Panc1 (cell line): ENCODE results near the gene C1RL. TPM values are rescaled to one million over a fixed set of nuclear protein-coding genes. Genes with fewer than 3 reads are reported as not detected.

Experiments used
- ATAC-seq: fragments of 200-7000 bp; cut with Tn5 transposase; 2 replicates; pipeline ENCODE4 v1.9.1; 2020; ENCODE audit warnings: mild to moderate bottlenecking, moderate library complexity
- BruUV-seq: library from RNA; stranded (reverse); fragments of 400-500 nt; replicated peaks from 2 replicates; lab custom pipeline; 2021; lab: Mats Ljungman, UMichigan
- CTCF ChIA-PET: fragments of 300-600 bp; sonication (Branson Sonifier 250); formaldehyde crosslinking; loops from one replicate; lab custom pipeline; 2022; ENCODE audit warnings: antibody characterized with exemption; lab: Charles Lee
- POLR2A ChIA-PET: fragments of 300-600 bp; sonication (Branson Sonifier 250); formaldehyde crosslinking; loops from one replicate; lab custom pipeline; 2022; ENCODE audit warnings: antibody characterized with exemption; lab: Charles Lee
- DNase-seq: peaks from one replicate; pipeline ENCODE4 v3.0.0-alpha.2; 2010; ENCODE audit warnings: low read depth, low spot score
- H3K27ac ChIP-seq: 2 replicates; pipeline ENCODE4 v1.5.1; 2011; ENCODE audit warnings: mild to moderate bottlenecking, low read length, inconsistent platforms
- H3K27me3 ChIP-seq: fragments of 200-500 bp; sonication (Bioruptor generic); 2 replicates; pipeline ENCODE4 v1.6.0; 2014; ENCODE audit warnings: low read length, inconsistent platforms; ENCODE audit not compliant: control insufficient read depth, insufficient read depth
- H3K36me3 ChIP-seq: fragments of 200-500 bp; sonication (Bioruptor generic); 2 replicates; pipeline ENCODE4 v1.5.1; 2014; ENCODE audit warnings: inconsistent platforms, mild to moderate bottlenecking, low read length, moderate library complexity; ENCODE audit not compliant: control insufficient read depth, insufficient read depth
- H3K4me1 ChIP-seq: 2 replicates; pipeline ENCODE4 v1.5.1; 2011; ENCODE audit warnings: inconsistent platforms, mild to moderate bottlenecking, low read length, moderate library complexity; ENCODE audit not compliant: control insufficient read depth, insufficient read depth
- H3K4me3 ChIP-seq, 2 experiments: 2 replicates each; pipeline ENCODE4 v1.5.1; 2011 to 2012; ENCODE audit warnings: low read depth in 2 of 2, low read length in 2 of 2, mild to moderate bottlenecking in 2 of 2, inconsistent platforms in 1 of 2, moderate library complexity in 1 of 2
- H3K9me3 ChIP-seq: fragments of 200-500 bp; sonication (Bioruptor generic); 2 replicates; pipeline ENCODE4 v1.5.1; 2014; ENCODE audit warnings: low read depth, mild to moderate bottlenecking, inconsistent platforms, low read length, moderate library complexity; ENCODE audit not compliant: control insufficient read depth, insufficient read depth
- POLR2AphosphoS5 ChIP-seq: IDR thresholded peaks from 2 replicates; pipeline ENCODE4 v1.6.1; 2012; ENCODE audit warnings: mild to moderate bottlenecking, low read depth, low read length, moderate library complexity
- SIN3A ChIP-seq: IDR thresholded peaks from 2 replicates; pipeline ENCODE4 v1.6.1; 2012; ENCODE audit warnings: low read depth, mild to moderate bottlenecking, low read length, moderate library complexity, borderline replicate concordance; ENCODE audit not compliant: insufficient read depth
- TCF7L2 ChIP-seq: IDR thresholded peaks from 2 replicates; pipeline ENCODE4 v1.6.1; 2011; ENCODE audit warnings: mild to moderate bottlenecking, low read depth, low read length, inconsistent platforms
- in situ Hi-C: cut with HindIII; loops from 2 replicates; pipeline ENCODE4 v1.10.0; 2016; ENCODE audit warnings: low sequenced_read_pairs, low pct_unique_long_range_greater_than_20kb
- intact Hi-C: fragments of 100-400 bp; cut with micrococcal nuclease; formaldehyde crosslinking; loops from one replicate; pipeline ENCODE4 v1.10.0; 2022; ENCODE audit not compliant: unreplicated experiment
- total RNA-seq: library from RNA; stranded (reverse); gene quantifications from one replicate; pipeline ENCODE4 v1.2.1, GENCODE V29; 2021; ENCODE audit not compliant: unreplicated experiment
- TF ChIP-seq, protein P1 (sequence below), 2 experiments: IDR thresholded peaks; 2 replicates each; pipeline ENCODE4 v1.6.1; 2011 to 2012; ENCODE audit warnings: low read depth in 2 of 2, control low read depth in 1 of 2, low read length in 1 of 2, mild to moderate bottlenecking in 1 of 2, moderate library complexity in 1 of 2; ENCODE audit not compliant: insufficient read depth in 1 of 2
- TF ChIP-seq, protein P2 (sequence below): fragments of 450-650 bp; IDR thresholded peaks from 2 replicates; pipeline ENCODE4 v1.5.1; 2017; ENCODE audit warnings: mild to moderate bottlenecking

Gene C1RL
- total RNA-seq, 1 experiment from 2014 or later, result 10.7 TPM

DNA sequence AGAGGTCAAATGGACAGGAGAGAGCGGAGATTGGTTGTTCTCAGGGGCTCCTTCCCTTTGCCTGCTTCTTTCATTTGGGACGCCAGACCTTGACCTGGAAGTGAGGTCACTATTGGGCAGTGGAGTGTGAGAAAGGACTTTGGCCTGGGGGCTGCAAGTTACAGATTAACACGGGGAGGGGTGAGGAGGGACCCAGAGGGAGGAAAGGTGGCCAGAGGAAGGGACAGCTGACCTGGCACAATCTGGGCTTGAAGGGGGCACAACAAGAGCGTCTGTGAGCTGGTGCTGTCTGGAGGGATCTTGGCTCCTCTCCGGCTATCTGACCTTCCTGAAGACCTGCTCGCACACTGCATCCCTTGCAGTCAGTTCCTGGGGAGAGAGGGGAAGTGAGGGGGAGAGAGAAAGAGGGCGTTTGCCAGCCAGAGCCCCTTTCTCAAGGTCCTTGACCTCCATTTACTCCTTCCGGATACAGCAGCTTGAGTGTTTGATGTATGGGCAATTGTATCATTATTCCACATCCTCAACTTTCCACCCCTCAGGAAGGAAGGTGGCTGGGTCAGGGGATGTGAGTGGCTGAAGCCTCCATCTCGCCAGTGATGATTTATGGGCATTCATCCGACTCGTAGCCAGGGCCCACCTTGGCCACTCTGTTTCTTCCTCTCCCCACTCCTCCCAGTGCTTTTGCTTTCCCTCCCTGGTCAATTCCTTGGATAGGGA lies 14.9 kb upstream of the C1RL start:
- ATAC-seq (no peak), DNase-seq (no peak)
- Histone ChIP-seq H3K27me3 (no peaks in the 10 kb centered on the region), H3K4me1 (no peaks in the 10 kb centered on the region), H3K4me3 (no peak overlapping the region), H3K36me3 (no peaks in the 10 kb centered on the region), H3K9me3 (no peaks in the 10 kb centered on the region), H3K27ac (no peak overlapping the region)
- TF ChIP-seq, protein P1, sequence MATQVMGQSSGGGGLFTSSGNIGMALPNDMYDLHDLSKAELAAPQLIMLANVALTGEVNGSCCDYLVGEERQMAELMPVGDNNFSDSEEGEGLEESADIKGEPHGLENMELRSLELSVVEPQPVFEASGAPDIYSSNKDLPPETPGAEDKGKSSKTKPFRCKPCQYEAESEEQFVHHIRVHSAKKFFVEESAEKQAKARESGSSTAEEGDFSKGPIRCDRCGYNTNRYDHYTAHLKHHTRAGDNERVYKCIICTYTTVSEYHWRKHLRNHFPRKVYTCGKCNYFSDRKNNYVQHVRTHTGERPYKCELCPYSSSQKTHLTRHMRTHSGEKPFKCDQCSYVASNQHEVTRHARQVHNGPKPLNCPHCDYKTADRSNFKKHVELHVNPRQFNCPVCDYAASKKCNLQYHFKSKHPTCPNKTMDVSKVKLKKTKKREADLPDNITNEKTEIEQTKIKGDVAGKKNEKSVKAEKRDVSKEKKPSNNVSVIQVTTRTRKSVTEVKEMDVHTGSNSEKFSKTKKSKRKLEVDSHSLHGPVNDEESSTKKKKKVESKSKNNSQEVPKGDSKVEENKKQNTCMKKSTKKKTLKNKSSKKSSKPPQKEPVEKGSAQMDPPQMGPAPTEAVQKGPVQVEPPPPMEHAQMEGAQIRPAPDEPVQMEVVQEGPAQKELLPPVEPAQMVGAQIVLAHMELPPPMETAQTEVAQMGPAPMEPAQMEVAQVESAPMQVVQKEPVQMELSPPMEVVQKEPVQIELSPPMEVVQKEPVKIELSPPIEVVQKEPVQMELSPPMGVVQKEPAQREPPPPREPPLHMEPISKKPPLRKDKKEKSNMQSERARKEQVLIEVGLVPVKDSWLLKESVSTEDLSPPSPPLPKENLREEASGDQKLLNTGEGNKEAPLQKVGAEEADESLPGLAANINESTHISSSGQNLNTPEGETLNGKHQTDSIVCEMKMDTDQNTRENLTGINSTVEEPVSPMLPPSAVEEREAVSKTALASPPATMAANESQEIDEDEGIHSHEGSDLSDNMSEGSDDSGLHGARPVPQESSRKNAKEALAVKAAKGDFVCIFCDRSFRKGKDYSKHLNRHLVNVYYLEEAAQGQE (IDR thresholded peaks at IDR 0.05; ENCODE audit: insufficient read depth in 1 of 2, low read depth in 2 of 2, low read length in 1 of 2), result no peak
- TF ChIP-seq, protein P2, sequence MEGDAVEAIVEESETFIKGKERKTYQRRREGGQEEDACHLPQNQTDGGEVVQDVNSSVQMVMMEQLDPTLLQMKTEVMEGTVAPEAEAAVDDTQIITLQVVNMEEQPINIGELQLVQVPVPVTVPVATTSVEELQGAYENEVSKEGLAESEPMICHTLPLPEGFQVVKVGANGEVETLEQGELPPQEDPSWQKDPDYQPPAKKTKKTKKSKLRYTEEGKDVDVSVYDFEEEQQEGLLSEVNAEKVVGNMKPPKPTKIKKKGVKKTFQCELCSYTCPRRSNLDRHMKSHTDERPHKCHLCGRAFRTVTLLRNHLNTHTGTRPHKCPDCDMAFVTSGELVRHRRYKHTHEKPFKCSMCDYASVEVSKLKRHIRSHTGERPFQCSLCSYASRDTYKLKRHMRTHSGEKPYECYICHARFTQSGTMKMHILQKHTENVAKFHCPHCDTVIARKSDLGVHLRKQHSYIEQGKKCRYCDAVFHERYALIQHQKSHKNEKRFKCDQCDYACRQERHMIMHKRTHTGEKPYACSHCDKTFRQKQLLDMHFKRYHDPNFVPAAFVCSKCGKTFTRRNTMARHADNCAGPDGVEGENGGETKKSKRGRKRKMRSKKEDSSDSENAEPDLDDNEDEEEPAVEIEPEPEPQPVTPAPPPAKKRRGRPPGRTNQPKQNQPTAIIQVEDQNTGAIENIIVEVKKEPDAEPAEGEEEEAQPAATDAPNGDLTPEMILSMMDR, result no peak
- TF ChIP-seq POLR2AphosphoS5 (no peak), TCF7L2 (no peak), SIN3A (no peak)
- ChIA-PET CTCF (no interaction called here), POLR2A (interaction anchor here (0.6 kb wide), 1 partner anchor 29 kb away, joined by 3 read pairs; no protein-coding TSS in a partner anchor)
- no TSS peak for BruUV-seq
- in situ Hi-C loops, result no loop called here
- intact Hi-C loops, result no loop called here

DNA sequence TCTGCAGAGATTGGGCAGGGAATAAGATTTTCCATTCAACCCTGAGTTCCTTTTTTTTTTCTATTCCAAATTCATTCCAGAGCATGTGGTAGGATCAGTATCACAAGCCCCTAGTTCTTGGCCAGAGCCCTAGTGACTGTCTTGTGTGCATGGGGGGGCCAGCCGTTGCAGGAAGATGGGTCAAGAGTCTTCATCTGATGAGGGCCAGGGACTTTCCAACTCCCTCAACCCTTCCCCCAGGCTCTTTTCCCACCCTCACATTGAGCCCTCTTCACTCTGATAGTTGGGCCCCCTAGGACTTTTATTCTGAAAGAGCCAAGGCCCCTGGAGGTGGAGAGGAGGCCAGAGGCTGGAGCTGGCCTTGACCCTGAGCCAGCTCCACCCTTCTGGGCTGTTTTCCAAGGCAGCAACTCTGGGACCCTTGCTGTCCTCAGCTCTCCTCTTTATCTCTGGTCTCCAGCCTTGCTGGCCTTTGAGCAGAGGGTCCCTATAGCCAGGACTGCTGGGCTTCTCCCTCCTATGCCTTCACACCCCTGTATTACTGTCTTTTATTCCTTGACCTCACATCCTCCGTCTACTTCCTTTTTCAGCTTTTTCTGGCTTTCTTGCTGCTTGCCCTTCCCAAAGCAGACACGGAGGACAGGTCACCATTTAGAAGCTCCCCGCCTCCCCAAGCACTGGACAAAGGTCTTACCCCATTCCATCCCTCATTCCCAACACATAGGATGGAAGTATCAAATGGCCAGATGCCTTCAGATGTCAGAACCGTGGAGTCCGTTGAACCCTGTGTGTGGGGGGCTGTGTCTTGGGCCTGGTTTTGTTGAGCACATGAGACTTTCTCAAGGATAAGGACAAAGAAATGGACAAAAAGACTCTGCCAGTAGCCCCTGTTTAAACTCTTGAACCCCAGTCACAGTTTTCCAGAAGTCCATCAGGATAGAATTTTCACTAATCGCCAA lies 14.1 kb upstream of the C1RL start:
- DNase-seq, result no peak
- in situ Hi-C loops (no loop called here), intact Hi-C loops (no loop called here)
- Histone ChIP-seq H3K27me3 (no peaks in the 10 kb centered on the region), H3K36me3 (no peaks in the 10 kb centered on the region), H3K9me3 (no peaks in the 10 kb centered on the region), H3K4me1 (no peaks in the 10 kb centered on the region), H3K4me3 (no peak overlapping the region), H3K27ac (no peak overlapping the region)
- no peak for ATAC-seq
- TF ChIP-seq, protein P1 (IDR thresholded peaks at IDR 0.05; ENCODE audit: insufficient read depth in 1 of 2, low read depth in 2 of 2, low read length in 1 of 2), result no peak
- TF ChIP-seq TCF7L2, result no peak
- TF ChIP-seq, protein P2, result no peak
- TF ChIP-seq SIN3A, result no peak
- TF ChIP-seq POLR2AphosphoS5, result no peak
- CTCF ChIA-PET, result no interaction called here
- BruUV-seq, result no TSS peak
- POLR2A ChIA-PET, result interaction anchor here (0.6 kb wide), 1 partner anchor 30 kb away, joined by 3 read pairs; no protein-coding TSS in a partner anchor
